HCT116 (cell line): ENCODE results near the gene RMI2.

Experiments
- CTCF ChIP-seq, 3 experiments: fragments of 200-600 bp in 1 of 3; sonication (generic) in 1 of 3; IDR thresholded peaks in 2 of 3; conservative IDR thresholded peaks in 1 of 3; 2 replicates each; pipeline ENCODE4 v1.5.1; 2012 to 2017; ENCODE audit warnings: low read depth in 2 of 3, low read length in 2 of 3, antibody characterized with exemption in 1 of 3, borderline replicate concordance in 1 of 3, control low read depth in 1 of 3, mild to moderate bottlenecking in 1 of 3, mixed read lengths in 1 of 3, mixed run types in 1 of 3, moderate library complexity in 1 of 3; ENCODE audit not compliant: insufficient read depth in 1 of 3
- EGR1 ChIP-seq: IDR thresholded peaks from 2 replicates; pipeline ENCODE4 v1.6.1; 2012; ENCODE audit warnings: low read depth
- EZH2 ChIP-seq: fragments of 200-600 bp; sonication (generic); IDR thresholded peaks from 2 replicates; pipeline ENCODE4 v1.6.1; 2017; ENCODE audit warnings: antibody characterized with exemption, mixed run types
- POLR2A ChIP-seq: IDR thresholded peaks from 2 replicates; pipeline ENCODE4 v1.7.0; 2011; ENCODE audit warnings: borderline replicate concordance; ENCODE audit not compliant: insufficient read depth, insufficient read length; ENCODE audit errors: extremely low read depth
- POLR2AphosphoS5 ChIP-seq: IDR thresholded peaks from 2 replicates; pipeline ENCODE4 v1.6.1; 2011; ENCODE audit warnings: mild to moderate bottlenecking, low read depth, low read length, moderate library complexity
- REST ChIP-seq: IDR thresholded peaks from 2 replicates; pipeline ENCODE4 v1.6.1; 2012; ENCODE audit warnings: low read depth
- SRF ChIP-seq: IDR thresholded peaks from 2 replicates; pipeline ENCODE4 v1.6.1; 2012; ENCODE audit warnings: low read depth

GRCh38 chr16:11386791-11387546 is 41.7 kb downstream of the RMI2 start:
- TF ChIP-seq EZH2 (no peak), REST (no peak), SRF (no peak), CTCF (IDR thresholded peaks at IDR 0.05 in 2 of 3, conservative IDR thresholded peaks at IDR 0.05 in 1 of 3; ENCODE audit: borderline replicate concordance in 1 of 3, insufficient read depth in 1 of 3, low read depth in 2 of 3, low read length in 2 of 3) (peak; percentile 42 to 78 (median 67); a peak in 5 of 6 replicates), POLR2AphosphoS5 (no peak), POLR2A (no peak), EGR1 (no peak)
